Liver (tissue), 9 donors: ENCODE data around the gene LGALS9. TPM values are rescaled to one million over a fixed set of nuclear protein-coding genes. Genes with fewer than 3 reads are reported as not detected.

Experiments used
- DNase-seq: peaks from one replicate; pipeline ENCODE4 v3.0.0-alpha.2; 2017; ENCODE audit warnings: low spot score
- H3K27ac ChIP-seq, 2 donors: one replicate each; pipeline ENCODE4 v1.7.0; 2013; ENCODE audit warnings: inconsistent platforms in 2 of 2, low read length in 2 of 2, control low read depth in 1 of 2, low read depth in 1 of 2, mild to moderate bottlenecking in 1 of 2
- H3K27me3 ChIP-seq, 4 donors: one replicate each; pipeline versions ENCODE4 v1.6.1 to v1.7.0; 2013; ENCODE audit warnings: low read length in 3 of 4, inconsistent platforms in 1 of 4, mild to moderate bottlenecking in 1 of 4, moderate library complexity in 1 of 4; ENCODE audit not compliant: control insufficient read depth in 4 of 4, insufficient read depth in 4 of 4
- H3K36me3 ChIP-seq, 4 donors: one replicate each; pipeline versions ENCODE4 v1.6.1 to v1.7.0; 2013; ENCODE audit warnings: low read length in 3 of 4, mild to moderate bottlenecking in 3 of 4, low read depth in 1 of 4, moderate library complexity in 1 of 4; ENCODE audit not compliant: control insufficient read depth in 4 of 4, insufficient read depth in 3 of 4
- H3K4me1 ChIP-seq, 4 donors: one replicate each; pipeline versions ENCODE4 v1.6.1 to v1.7.0; 2013; ENCODE audit warnings: low read length in 3 of 4, mild to moderate bottlenecking in 3 of 4, moderate library complexity in 1 of 4; ENCODE audit not compliant: control insufficient read depth in 4 of 4, insufficient read depth in 4 of 4
- H3K4me3 ChIP-seq, 3 donors: one replicate each; pipeline versions ENCODE4 v1.6.1 to v1.7.0; 2013; ENCODE audit warnings: low read length in 3 of 3, control low read depth in 1 of 3, low read depth in 1 of 3, mild to moderate bottlenecking in 1 of 3
- H3K9ac ChIP-seq, 2 donors: one replicate each; pipeline ENCODE4 v1.7.0; 2013; ENCODE audit warnings: low read length in 2 of 2, mild to moderate bottlenecking in 2 of 2, moderate library complexity in 2 of 2, control low read depth in 1 of 2, low read depth in 1 of 2
- H3K9me3 ChIP-seq, 4 donors: one replicate each; pipeline versions ENCODE4 v1.6.1 to v1.7.0; 2013; ENCODE audit warnings: low read length in 3 of 4; ENCODE audit not compliant: control insufficient read depth in 4 of 4
- EGR1 ChIP-seq, 2 donors: IDR thresholded peaks; 2 replicates each; pipeline ENCODE4 v1.6.1; 2016 to 2018; ENCODE audit warnings: antibody characterized with exemption in 2 of 2, low read depth in 2 of 2
- FOXA2 ChIP-seq: IDR thresholded peaks from 2 replicates; pipeline ENCODE4 v1.6.1; 2016; ENCODE audit warnings: antibody characterized with exemption
- HNF4A ChIP-seq, 2 donors: conservative IDR thresholded peaks; 2 replicates each; pipeline ENCODE4 v1.6.1; 2016; ENCODE audit warnings: antibody characterized with exemption in 2 of 2, mild to moderate bottlenecking in 2 of 2
- HNF4G ChIP-seq: IDR thresholded peaks from 2 replicates; pipeline ENCODE4 v1.6.1; 2016; ENCODE audit warnings: antibody characterized with exemption
- JUND ChIP-seq, 2 donors: IDR thresholded peaks; 2 replicates each; pipeline ENCODE4 v1.6.1; 2016; ENCODE audit warnings: antibody characterized with exemption in 2 of 2
- NR2F2 ChIP-seq: IDR thresholded peaks from 2 replicates; pipeline ENCODE4 v1.6.1; 2016; ENCODE audit warnings: antibody characterized with exemption
- RAD21 ChIP-seq, 2 donors: IDR thresholded peaks; 2 replicates each; pipeline ENCODE4 v1.6.1; 2016; ENCODE audit warnings: antibody characterized with exemption in 2 of 2, mild to moderate bottlenecking in 2 of 2
- RXRA ChIP-seq, 2 donors: IDR thresholded peaks; 2 replicates each; pipeline ENCODE4 v1.6.1; 2017 to 2018; ENCODE audit warnings: antibody characterized with exemption in 2 of 2, mild to moderate bottlenecking in 1 of 2
- TAF1 ChIP-seq: conservative IDR thresholded peaks from 2 replicates; pipeline ENCODE4 v1.6.1; 2016; ENCODE audit warnings: antibody characterized with exemption, mild to moderate bottlenecking
- YY1 ChIP-seq: IDR thresholded peaks from 2 replicates; pipeline ENCODE4 v1.6.1; 2016; ENCODE audit warnings: antibody characterized with exemption, mild to moderate bottlenecking
- WGBS: extraction: QIAGEN DNeasy Blood & Tissue Kit; methylation state at CpG from one replicate; pipeline ENCODE4 v1.1.7; 2013; 5-methylcytosine and 5-hydroxymethylcytosine counted together
- polyA plus RNA-seq, 2 donors: library from polyadenylated mRNA; stranded (reverse) in 1 of 2; unstranded in 1 of 2; fragments of 200-250 nt in 1 of 2; fragments of >200 nt in 1 of 2; fragmentation: Nextera tagmentation in 1 of 2; extraction: Ambion mirVana in 1 of 2; gene quantifications; one replicate each; pipeline versions ENCODE4 v1.2.1 to v1.2.3, GENCODE V29; 2013 to 2015
- total RNA-seq, 2 donors: library from RNA; depleted of rRNA; stranded (reverse); fragments of >200 nt; gene quantifications; one replicate each; pipeline ENCODE4 v1.2.3, GENCODE V29; 2014
- TF ChIP-seq, protein P1 (sequence below): IDR thresholded peaks from 2 replicates; pipeline ENCODE4 v1.6.1; 2016; ENCODE audit warnings: antibody characterized with exemption, mild to moderate bottlenecking
- TF ChIP-seq, protein P2 (sequence below): IDR thresholded peaks from 2 replicates; pipeline ENCODE4 v1.6.1; 2016; ENCODE audit warnings: antibody characterized with exemption
- TF ChIP-seq, protein P3 (sequence below): fragments of 150-350 bp; IDR thresholded peaks from 2 replicates; pipeline ENCODE4 v1.5.1; 2017; ENCODE audit warnings: improper control_type of control experiment, low read depth, low read length; ENCODE audit not compliant: missing input control
- donor health status: healthy.
- donor health status: healthy.
- donor health status: healthy.
- donor health status: healthy.
- donor health status: healthy.

The LGALS9 gene
- total and polyA plus RNA-seq, 4 donors, result 6.1 to 24.7 (median 13.5) TPM

DNA sequence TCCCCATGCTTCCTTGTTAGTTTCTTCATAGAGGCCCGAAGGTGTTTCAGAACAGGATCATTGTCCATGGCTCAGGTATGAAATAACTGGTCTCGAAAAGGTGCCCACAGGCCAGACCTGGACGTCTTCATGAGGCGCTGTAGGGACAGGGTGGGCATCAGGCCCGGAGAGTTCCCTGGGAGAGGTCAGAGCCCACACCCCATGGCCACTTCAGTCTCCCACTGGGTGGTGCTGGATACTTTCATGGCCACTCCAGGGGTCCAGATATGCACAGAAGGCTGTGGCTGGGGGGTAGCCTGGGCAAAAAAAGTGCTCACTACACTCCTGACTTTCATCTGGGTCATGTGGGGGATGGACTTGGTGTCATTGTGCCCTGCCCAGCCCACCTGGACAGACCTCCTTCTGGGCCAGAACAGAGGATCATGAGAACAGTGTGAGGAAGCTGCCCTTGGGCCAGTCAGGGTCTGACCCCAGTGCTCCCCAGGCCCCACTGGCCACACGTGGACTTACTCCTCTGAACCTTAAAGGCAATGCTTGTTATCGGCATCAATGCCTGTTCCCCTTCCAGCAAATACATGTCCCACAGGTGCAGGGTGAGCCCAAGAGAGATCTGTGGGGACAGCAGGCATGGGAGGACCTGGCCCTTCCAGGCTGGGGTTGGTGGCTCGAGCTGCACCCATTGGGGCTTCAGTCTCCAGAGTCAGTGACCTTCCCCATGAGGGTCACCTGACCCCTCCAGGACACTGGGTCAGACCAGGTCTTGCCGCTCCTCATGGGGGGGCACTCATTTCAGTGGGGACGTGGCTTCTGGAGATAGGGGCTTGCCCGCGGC lies 36.9 kb downstream of the LGALS9 start:
- Histone ChIP-seq H3K27ac (no peak overlapping the region), H3K4me1 (no peaks in the 10 kb centered on the region), H3K9ac (no peak overlapping the region), H3K9me3 (no peaks in the 10 kb centered on the region), H3K36me3 (no peaks in the 10 kb centered on the region), H3K4me3 (no peak overlapping the region), H3K27me3 (no peaks in the 10 kb centered on the region)
- 86% methylated on average over 12 of the region's 12 CpGs for WGBS
- TF ChIP-seq, protein P1, sequence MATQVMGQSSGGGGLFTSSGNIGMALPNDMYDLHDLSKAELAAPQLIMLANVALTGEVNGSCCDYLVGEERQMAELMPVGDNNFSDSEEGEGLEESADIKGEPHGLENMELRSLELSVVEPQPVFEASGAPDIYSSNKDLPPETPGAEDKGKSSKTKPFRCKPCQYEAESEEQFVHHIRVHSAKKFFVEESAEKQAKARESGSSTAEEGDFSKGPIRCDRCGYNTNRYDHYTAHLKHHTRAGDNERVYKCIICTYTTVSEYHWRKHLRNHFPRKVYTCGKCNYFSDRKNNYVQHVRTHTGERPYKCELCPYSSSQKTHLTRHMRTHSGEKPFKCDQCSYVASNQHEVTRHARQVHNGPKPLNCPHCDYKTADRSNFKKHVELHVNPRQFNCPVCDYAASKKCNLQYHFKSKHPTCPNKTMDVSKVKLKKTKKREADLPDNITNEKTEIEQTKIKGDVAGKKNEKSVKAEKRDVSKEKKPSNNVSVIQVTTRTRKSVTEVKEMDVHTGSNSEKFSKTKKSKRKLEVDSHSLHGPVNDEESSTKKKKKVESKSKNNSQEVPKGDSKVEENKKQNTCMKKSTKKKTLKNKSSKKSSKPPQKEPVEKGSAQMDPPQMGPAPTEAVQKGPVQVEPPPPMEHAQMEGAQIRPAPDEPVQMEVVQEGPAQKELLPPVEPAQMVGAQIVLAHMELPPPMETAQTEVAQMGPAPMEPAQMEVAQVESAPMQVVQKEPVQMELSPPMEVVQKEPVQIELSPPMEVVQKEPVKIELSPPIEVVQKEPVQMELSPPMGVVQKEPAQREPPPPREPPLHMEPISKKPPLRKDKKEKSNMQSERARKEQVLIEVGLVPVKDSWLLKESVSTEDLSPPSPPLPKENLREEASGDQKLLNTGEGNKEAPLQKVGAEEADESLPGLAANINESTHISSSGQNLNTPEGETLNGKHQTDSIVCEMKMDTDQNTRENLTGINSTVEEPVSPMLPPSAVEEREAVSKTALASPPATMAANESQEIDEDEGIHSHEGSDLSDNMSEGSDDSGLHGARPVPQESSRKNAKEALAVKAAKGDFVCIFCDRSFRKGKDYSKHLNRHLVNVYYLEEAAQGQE, result no peak
- no peak for TF ChIP-seq EGR1 (IDR thresholded peaks at IDR 0.05; ENCODE audit: low read depth in 2 of 2)
- DNase-seq, result peak; percentile 23

DNA sequence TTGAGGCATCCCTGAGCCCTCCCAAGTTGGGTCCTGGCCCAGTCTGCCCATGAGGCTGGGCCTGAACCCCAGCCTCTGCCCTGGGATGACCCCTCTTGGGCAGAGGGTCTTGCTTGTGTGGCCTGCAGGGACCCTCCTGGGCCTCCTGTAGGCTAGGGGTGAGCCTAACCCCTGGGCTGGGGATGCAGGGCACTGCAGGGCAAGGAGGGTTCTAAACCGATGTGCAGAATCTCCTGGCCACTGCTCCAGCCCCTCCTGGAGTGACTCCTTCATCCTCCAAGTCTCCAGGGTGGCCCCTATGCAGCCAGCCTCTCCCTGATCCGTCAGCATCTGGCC lies 37.5 kb downstream of the LGALS9 start:
- TF ChIP-seq FOXA2 (no peak), RAD21 (IDR thresholded peaks at IDR 0.05) (no peak), JUND (IDR thresholded peaks at IDR 0.05) (no peak), RXRA (IDR thresholded peaks at IDR 0.05) (no peak), HNF4A (conservative IDR thresholded peaks at IDR 0.05) (no peak), TAF1 (no peak), NR2F2 (no peak), EGR1 (IDR thresholded peaks at IDR 0.05; ENCODE audit: low read depth in 2 of 2) (no peak), YY1 (no peak), HNF4G (no peak)
- TF ChIP-seq, protein P1, result no peak
- TF ChIP-seq, protein P2, sequence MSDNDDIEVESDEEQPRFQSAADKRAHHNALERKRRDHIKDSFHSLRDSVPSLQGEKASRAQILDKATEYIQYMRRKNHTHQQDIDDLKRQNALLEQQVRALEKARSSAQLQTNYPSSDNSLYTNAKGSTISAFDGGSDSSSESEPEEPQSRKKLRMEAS, result no peak
- TF ChIP-seq, protein P3, sequence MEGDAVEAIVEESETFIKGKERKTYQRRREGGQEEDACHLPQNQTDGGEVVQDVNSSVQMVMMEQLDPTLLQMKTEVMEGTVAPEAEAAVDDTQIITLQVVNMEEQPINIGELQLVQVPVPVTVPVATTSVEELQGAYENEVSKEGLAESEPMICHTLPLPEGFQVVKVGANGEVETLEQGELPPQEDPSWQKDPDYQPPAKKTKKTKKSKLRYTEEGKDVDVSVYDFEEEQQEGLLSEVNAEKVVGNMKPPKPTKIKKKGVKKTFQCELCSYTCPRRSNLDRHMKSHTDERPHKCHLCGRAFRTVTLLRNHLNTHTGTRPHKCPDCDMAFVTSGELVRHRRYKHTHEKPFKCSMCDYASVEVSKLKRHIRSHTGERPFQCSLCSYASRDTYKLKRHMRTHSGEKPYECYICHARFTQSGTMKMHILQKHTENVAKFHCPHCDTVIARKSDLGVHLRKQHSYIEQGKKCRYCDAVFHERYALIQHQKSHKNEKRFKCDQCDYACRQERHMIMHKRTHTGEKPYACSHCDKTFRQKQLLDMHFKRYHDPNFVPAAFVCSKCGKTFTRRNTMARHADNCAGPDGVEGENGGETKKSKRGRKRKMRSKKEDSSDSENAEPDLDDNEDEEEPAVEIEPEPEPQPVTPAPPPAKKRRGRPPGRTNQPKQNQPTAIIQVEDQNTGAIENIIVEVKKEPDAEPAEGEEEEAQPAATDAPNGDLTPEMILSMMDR, result no peak
- no peak overlapping the region for H3K9ac ChIP-seq
- H3K9me3 ChIP-seq, result no peaks in the 10 kb centered on the region
- WGBS, result 80% methylated on average over 2 of the region's 2 CpGs
- no peak overlapping the region for H3K27ac ChIP-seq
- peak; percentile 26 for DNase-seq
- no peaks in the 10 kb centered on the region for H3K36me3 ChIP-seq
- H3K27me3 ChIP-seq, result no peaks in the 10 kb centered on the region
- no peaks in the 10 kb centered on the region for H3K4me1 ChIP-seq
- H3K4me3 ChIP-seq, result no peak overlapping the region
